Progenitor cell of endocrine pancreas (in vitro differentiated cells): ENCODE data around the gene KIR2DL4. TPM values are rescaled to one million over a fixed set of nuclear protein-coding genes. Genes with fewer than 3 reads are reported as not detected.
"Not testable (repeated sequence)": the region's sequence is repeated elsewhere in the genome, so short reads cannot be mapped to it uniquely, and the experiment has no call there.

Experiments used
- DNase-seq: peaks from one replicate; pipeline ENCODE4 v3.0.0; 2021; ENCODE audit warnings: low spot score; ENCODE audit not compliant: unreplicated experiment
- H3K27ac Mint-ChIP-seq: 2 replicates; pipeline ENCODE4 v1.8.0; 2021; ENCODE audit warnings: mild to moderate bottlenecking, moderate library complexity, mixed read lengths
- H3K27me3 Mint-ChIP-seq: 2 replicates; pipeline ENCODE4 v1.8.0; 2021; ENCODE audit warnings: mixed read lengths
- H3K36me3 Mint-ChIP-seq: 2 replicates; pipeline ENCODE4 v1.8.0; 2022; ENCODE audit warnings: mixed read lengths; ENCODE audit not compliant: insufficient read depth
- H3K4me1 Mint-ChIP-seq: 2 replicates; pipeline ENCODE4 v1.8.0; 2021; ENCODE audit warnings: low read depth, mixed read lengths
- H3K4me3 Mint-ChIP-seq: 2 replicates; pipeline ENCODE4 v1.8.0; 2021; ENCODE audit warnings: low read depth, mild to moderate bottlenecking, moderate library complexity, mixed read lengths
- H3K9me3 Mint-ChIP-seq: 2 replicates; pipeline ENCODE4 v1.8.0; 2021; ENCODE audit warnings: low read depth, mixed read lengths
- total RNA-seq: library from RNA; stranded (reverse); gene quantifications from 2 replicates; pipeline ENCODE4 v1.2.1, GENCODE V29; 2021
- TF ChIP-seq, protein P1 (sequence below): fragments of 200-600 bp; sonication (generic); IDR thresholded peaks from one replicate; pipeline ENCODE4 v1.5.0; 2021; ENCODE audit warnings: antibody characterized with exemption, mild to moderate bottlenecking; ENCODE audit not compliant: unreplicated experiment

Gene KIR2DL4
- total RNA-seq, 1 donor from 2014 or later = not detected

GRCh38 chr19:54777851-54778250 is 25.6 kb upstream of the KIR2DL4 start:
- H3K4me3 Mint-ChIP-seq, H3K27me3 Mint-ChIP-seq, H3K36me3 Mint-ChIP-seq, H3K4me1 Mint-ChIP-seq, H3K27ac Mint-ChIP-seq, DNase-seq: not testable (repeated sequence)
- H3K9me3 Mint-ChIP-seq = peaks cover 61% of the 10 kb centered on the region

DNA sequence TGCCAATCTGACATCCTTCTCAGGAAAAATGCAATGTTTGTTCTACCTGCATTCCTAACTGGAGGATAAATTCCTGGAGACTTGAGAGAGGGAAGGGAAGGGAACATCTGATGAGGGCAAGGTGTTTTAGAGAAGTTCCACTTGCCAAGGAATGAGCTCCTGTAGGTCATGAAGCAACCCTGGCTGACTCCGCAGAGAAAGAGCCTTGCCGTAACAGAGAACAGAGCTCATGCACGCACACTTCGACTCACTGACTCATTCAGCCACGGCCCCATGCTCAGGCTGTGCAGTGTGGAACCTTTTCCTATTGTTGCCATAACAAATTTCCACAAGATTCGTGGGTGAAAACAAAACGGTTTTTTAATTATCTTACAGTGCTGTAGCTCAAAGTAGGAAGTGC is 24.5 kb upstream of the KIR2DL4 start:
- not testable (repeated sequence) for H3K4me3 Mint-ChIP-seq, H3K27me3 Mint-ChIP-seq, H3K36me3 Mint-ChIP-seq, H3K27ac Mint-ChIP-seq, DNase-seq, H3K4me1 Mint-ChIP-seq
- H3K9me3 Mint-ChIP-seq = peaks cover 60% of the 10 kb centered on the region

DNA sequence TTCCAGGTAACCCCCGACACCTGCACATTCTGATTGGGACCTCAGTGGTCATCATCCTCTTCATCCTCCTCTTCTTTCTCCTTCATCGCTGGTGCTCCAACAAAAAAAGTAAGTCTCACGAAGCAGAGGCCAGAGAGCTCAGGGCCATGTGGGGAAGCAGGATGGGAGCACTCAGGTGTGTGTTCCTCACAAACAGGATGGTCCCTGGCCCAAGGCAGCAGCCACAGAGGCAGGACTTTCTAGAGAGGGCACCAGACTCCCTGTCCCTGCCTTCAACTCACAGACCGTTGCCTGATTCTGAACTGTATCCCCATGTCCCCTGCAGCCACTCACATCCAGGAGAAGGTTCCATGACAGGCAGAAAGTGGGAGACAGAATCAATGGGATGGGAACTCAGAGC is 20.5 kb upstream of the KIR2DL4 start:
- H3K36me3 Mint-ChIP-seq, DNase-seq, H3K27ac Mint-ChIP-seq, H3K4me3 Mint-ChIP-seq, H3K4me1 Mint-ChIP-seq, H3K27me3 Mint-ChIP-seq: not testable (repeated sequence)
- H3K9me3 Mint-ChIP-seq = peaks cover 56% of the 10 kb centered on the region

DNA sequence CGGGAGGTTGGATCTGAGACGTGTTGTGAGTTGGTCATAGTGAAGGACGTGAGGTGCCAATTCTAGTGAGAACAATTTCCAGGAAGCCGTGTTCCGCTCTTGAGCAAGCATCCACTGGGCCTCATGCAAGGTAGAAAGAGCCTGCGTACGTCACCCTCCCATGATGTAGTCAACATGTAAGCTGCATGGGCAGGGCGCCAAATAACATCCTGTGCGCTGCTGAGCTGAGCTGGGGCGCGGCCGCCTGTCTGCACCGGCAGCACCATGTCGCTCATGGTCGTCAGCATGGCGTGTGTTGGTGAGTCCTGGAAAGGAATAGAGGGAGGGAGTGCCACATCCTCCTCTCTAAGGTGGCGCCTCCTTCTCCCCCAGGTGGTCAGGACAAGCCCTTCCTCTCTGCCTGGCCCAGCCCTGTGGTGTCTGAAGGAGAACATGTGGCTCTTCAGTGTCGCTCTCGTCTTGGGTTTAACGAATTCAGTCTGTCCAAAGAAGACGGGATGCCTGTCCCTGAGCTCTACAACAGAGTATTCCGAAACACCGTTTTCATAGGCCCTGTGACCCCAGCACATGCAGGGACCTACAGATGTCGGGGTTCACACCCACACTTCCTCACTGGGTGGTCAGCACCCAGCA is 17.2 kb upstream of the KIR2DL4 start:
- peaks cover 66% of the 10 kb centered on the region for H3K9me3 Mint-ChIP-seq
- not testable (repeated sequence) for DNase-seq, H3K4me3 Mint-ChIP-seq, H3K4me1 Mint-ChIP-seq, H3K36me3 Mint-ChIP-seq, H3K27me3 Mint-ChIP-seq, H3K27ac Mint-ChIP-seq

GRCh38 chr19:54788154-54788553 is 15.3 kb upstream of the KIR2DL4 start:
- not testable (repeated sequence) for H3K4me3 Mint-ChIP-seq, H3K27ac Mint-ChIP-seq, H3K4me1 Mint-ChIP-seq, H3K36me3 Mint-ChIP-seq, H3K27me3 Mint-ChIP-seq, DNase-seq
- peaks cover 76% of the 10 kb centered on the region for H3K9me3 Mint-ChIP-seq

GRCh38 chr19:54790711-54791110 is 12.7 kb upstream of the KIR2DL4 start:
- Mint-ChIP-seq H3K27me3 (no peaks in the 10 kb centered on the region), H3K4me3 (no peak overlapping the region), H3K9me3 (peaks cover 63% of the 10 kb centered on the region), H3K36me3 (peaks cover 6% of the 10 kb centered on the region), H3K27ac (no peak overlapping the region), H3K4me1 (no peaks in the 10 kb centered on the region)
- TF ChIP-seq, protein P1, sequence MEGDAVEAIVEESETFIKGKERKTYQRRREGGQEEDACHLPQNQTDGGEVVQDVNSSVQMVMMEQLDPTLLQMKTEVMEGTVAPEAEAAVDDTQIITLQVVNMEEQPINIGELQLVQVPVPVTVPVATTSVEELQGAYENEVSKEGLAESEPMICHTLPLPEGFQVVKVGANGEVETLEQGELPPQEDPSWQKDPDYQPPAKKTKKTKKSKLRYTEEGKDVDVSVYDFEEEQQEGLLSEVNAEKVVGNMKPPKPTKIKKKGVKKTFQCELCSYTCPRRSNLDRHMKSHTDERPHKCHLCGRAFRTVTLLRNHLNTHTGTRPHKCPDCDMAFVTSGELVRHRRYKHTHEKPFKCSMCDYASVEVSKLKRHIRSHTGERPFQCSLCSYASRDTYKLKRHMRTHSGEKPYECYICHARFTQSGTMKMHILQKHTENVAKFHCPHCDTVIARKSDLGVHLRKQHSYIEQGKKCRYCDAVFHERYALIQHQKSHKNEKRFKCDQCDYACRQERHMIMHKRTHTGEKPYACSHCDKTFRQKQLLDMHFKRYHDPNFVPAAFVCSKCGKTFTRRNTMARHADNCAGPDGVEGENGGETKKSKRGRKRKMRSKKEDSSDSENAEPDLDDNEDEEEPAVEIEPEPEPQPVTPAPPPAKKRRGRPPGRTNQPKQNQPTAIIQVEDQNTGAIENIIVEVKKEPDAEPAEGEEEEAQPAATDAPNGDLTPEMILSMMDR = no peak
- DNase-seq = no peak

DNA sequence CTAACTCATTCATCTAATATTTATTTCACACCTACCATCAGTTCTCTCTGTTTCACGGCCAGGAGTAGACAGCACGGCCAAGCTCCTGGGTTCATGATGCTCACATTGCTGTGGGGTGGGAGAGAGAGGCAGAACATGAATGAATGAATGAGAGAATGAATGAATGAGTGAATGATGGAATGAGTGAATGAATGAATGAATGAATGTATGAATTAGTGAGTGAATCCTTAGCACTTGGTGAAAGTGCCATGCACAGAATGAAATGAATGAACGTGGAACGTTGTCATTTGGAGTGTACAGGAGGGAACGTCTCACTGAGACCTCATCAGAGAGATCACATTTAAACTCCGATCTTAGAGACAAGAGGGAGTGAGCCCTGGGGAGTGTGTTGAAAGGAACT is 11.9 kb upstream of the KIR2DL4 start:
- Mint-ChIP-seq H3K27ac (no peak overlapping the region), H3K36me3 (peaks cover 4% of the 10 kb centered on the region), H3K4me3 (no peak overlapping the region), H3K27me3 (no peaks in the 10 kb centered on the region), H3K4me1 (no peaks in the 10 kb centered on the region), H3K9me3 (peaks cover 57% of the 10 kb centered on the region)
- TF ChIP-seq, protein P1 = no peak
- DNase-seq = no peak

DNA sequence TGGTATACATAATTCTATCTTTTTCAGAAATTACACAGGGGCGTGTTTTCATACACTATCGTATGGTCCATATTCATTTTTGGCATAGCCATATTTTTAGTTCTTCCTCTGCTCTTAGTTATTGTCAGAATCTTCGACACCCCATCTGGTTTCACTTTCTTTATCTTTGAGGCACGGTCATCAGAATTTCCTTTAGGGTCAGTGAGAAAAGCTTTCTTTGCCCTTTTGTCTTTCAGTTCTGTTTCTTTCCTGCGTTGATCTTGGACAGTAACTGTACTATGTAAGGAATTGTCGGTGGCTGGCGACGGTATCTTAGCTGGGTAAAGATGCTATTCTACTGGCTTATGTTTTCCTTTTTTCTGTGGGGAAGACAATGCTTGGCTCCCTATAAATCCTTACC is 10.6 kb upstream of the KIR2DL4 start:
- Mint-ChIP-seq H3K36me3 (peaks cover 2% of the 10 kb centered on the region), H3K4me1 (no peaks in the 10 kb centered on the region), H3K27me3 (no peaks in the 10 kb centered on the region), H3K27ac (no peak overlapping the region), H3K4me3 (no peak overlapping the region), H3K9me3 (peaks cover 52% of the 10 kb centered on the region)
- TF ChIP-seq, protein P1 = no peak
- DNase-seq = no peak
